NCI-H446 treated with DMSO at 0.1 percent for 48 hours (cell line): ENCODE results near the gene CUL4A.
A peak's percentile ranks its signal among the peaks of the same experiment; 100 is the strongest.
"Not testable (repeated sequence)": the region's sequence is repeated elsewhere in the genome, so short reads cannot be mapped to it uniquely, and the experiment has no call there.

ENCODE experiments used
- DNase-seq: peaks from one replicate; lab custom pipeline; 2025; lab: John Stamatoyannopoulos, UW

The CUL4A gene

DNA sequence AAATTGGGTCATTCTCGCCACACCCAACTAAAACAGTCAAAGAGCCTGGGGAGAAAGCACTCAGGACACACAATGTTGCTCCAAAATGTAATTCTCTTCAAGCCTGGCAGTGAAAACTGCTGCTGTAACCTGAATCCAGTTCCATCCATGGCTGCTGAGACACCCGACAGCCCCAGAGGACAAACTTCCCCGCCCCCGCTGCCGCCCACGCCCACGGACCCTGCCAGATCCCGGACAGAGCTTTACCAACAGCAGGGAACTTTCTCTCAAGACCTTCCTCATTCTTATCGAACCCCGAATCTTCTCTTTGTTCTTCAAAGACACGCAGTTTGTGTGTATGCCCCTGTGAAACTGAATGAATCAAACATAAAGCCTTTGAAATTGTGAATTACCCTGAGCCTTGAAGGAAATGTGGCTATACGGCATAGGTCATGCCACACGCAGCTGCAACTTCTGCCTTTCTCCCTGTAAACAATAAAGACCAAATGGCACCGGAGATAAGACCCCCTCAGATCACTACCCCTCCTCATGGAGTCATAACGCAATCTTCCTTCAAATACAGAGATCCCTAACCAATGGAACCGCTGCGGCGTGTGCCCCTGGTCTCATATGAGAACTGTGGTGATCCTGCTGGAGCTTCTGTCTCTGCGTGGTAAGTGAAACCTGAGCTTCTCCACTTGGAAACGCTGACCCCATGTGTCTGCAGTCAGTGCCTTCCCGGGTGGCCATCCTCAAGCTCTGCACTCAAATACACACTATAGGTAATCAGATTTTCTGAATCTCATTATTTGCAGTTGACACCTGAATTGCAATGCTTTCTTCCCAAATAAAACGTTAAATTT is 82.8 kb downstream of the CUL4A start:
- no peak for DNase-seq

DNA sequence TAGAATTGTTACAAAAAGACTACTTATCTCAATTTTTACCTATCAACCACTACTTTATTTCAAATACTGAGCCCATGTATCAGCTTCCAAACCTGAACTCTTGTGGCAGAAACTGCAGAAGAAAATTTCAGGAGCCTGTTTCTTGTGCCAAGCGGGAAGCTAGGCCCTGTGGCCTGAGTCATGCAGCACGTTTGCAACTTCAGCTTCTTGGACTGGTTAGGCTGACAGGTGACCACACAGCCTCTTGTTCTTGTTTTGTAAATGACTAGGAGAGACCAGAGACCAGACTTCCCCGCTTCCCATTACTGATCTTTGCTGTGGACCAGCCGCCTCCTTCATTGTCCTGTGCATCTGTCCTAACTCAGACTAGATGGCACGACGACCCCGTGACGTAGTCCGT is 84.3 kb downstream of the CUL4A start:
- DNase-seq, result no peak

- DNase-seq, result no peak
Measured at GRCh38 chr13:113295776-113296175, 86.4 kb downstream of the CUL4A start.

GRCh38 chr13:113296823-113297369 is 87.5 kb downstream of the CUL4A start, which contains the start of gene LAMP1:
TSS of gene LAMP1 (plus strand) at chr13:113297239. CDS start at chr13:113297435, 196 bp downstream.
- peak; percentile 54 for DNase-seq

- no peak for DNase-seq
Measured at GRCh38 chr13:113297370-113298042, 88.1 kb downstream of the CUL4A start.

DNA sequence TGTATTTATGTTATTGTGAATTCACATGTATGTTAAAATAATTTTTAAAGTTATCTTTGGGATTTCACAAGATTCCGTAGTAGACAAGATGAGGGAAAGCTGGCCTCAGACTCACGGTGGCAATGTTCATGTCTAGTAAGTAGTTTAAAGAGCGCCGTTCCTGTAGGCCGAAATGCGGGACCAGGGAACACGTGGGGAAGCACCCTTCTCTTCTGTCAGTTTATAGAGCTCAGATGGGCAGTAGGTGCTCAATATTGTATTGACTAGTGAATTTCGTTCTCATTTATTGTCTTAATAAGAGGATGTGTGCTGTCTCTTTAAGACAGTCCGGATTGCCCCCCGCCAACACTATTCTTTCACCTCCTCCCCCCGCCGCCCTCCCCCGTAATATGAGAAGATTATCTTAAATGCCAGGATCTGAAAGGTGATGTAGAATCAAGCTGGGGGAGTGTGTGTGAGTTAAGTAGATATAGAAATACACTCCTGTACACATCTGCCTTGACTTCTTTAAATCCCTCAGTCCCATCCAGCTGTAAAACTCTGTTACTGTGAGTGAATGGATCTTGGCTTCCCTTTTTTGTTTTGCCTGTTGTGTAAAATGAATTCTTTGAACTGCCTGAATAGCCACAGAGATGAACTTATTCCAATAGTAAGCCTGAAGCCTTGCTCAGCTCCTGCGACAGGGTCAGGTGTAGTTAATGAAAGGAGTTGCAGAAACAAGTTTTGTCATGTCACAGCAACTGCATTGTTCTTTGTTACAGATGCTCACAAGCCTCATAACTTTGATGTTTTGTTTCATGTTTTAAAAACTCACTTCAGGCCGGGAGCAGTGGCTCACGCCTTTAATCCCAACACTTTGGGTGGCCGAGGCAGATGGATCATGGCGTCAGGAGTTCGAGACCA is 88.9 kb downstream of the CUL4A start:
- no peak for DNase-seq

DNA sequence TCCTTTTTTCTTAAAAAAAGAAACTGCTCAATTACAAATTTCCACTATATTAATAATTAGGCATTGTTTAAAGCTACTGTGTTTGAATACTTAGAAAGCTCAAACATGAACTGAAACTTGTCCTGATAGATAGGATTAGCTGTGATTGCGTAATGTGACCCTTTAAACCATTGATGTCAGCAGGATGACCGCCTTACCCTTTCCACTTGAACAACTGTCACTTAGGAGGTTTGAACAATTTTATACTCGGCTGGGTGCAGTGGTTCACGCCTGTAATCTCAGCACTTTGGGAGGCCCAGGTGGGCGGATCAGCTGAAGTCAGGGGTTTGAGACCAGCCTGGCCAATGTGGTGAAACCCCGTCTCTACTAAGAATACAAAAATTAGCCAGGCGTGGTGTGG is 90.5 kb downstream of the CUL4A start:
- no peak for DNase-seq

GRCh38 chr13:113302986-113303385 is 93.6 kb downstream of the CUL4A start:
- no peak for DNase-seq

- no peak for DNase-seq
Measured at GRCh38 chr13:113304121-113304520, 94.7 kb downstream of the CUL4A start.

- DNase-seq, result no peak
Measured at GRCh38 chr13:113305208-113305607, 95.8 kb downstream of the CUL4A start.

- no peak for DNase-seq
Measured at GRCh38 chr13:113307491-113307890, 98.1 kb downstream of the CUL4A start.

- no peak for DNase-seq
Measured at GRCh38 chr13:113309473-113309872, 100.1 kb downstream of the CUL4A start.

GRCh38 chr13:113314112-113314511 is 104.7 kb downstream of the CUL4A start:
- DNase-seq, result not testable (repeated sequence)

DNA sequence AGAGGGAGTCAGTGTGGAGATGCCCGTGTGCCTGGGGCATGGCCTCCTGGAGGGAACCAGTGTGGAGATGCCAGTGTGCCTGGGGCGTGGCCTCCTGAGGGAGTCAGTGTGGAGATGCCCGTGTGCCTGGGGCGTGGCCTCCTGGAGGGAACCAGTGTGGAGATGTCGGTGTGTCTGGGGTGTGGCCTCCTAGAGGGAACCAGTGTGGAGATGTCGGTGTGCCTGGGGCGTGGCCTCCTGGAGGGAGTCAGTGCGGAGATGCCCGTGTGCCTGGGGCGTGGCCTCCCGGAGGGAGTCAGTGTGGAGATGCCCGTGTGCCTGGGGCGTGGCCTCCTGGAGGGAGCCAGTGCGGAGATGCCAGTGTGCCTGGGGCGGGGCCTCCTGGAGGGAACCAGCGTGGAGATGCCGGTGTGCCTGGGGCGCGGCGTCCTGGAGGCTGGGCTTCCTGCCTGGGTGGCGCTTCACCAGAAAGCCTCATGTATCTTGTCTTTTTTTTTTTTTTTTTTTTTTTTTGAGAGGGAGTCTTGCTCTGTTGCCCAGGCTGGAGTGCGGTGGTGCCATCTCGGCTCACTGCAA is 105.6 kb downstream of the CUL4A start:
- not testable (repeated sequence) for DNase-seq

- DNase-seq, result no peak
Measured at GRCh38 chr13:113315992-113316391, 106.6 kb downstream of the CUL4A start.
